SK-N-SH (cell line): ENCODE data around the gene LGR4.

ENCODE experiments used
- JUND ChIP-seq: IDR thresholded peaks from 2 replicates; pipeline ENCODE4 v1.4.0; 2012
- SIN3A ChIP-seq: IDR thresholded peaks from 2 replicates; pipeline ENCODE4 v1.6.1; 2012; ENCODE audit warnings: low read depth, mild to moderate bottlenecking, low read length, moderate library complexity, borderline replicate concordance
- TAF1 ChIP-seq: IDR thresholded peaks from 2 replicates; pipeline ENCODE4 v1.6.1; 2012; ENCODE audit warnings: low read depth, mild to moderate bottlenecking, low read length, moderate library complexity, borderline replicate concordance
- TF ChIP-seq, protein P1 (sequence below): fragments of 200-600 bp; sonication (generic); IDR thresholded peaks from 2 replicates; pipeline ENCODE4 v1.6.1; 2017; ENCODE audit warnings: antibody characterized with exemption, mild to moderate bottlenecking, moderate library complexity

DNA sequence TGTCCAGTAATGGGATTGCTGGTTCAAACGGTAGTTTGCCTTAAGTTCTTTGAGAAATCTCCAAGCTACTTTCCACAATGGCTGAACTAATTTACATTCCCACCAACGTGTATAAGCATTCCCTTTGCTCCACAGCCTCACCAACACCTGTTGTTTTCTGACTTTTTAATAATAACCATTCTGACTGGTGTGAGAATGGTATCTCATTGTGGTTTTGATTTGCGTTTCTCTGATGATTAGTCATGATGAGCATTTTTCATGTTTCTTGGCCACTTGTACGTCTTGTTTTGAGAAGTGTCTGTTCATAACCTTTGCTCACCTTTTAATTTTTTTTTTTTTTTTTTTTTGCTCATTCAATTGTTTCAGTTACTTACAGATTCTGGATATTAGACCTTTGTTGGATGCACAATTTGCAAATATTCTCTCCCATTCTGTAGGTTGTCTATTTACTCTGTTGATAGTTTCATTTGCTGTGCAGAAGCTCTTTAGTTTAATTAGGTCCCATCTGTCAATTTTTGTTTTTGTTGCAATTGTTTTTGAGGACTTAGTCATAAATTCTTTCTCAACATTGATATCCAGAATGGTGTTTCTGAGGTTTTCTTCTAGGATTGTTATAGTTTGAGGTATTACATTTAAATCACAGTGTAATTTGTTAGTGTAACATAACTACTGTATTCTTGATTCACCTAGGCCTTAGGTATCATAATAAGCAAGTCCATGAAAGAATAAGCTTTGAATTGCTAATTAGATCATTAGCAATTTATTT lies 142.5 kb downstream of the LGR4 start:
- TF ChIP-seq TAF1 = no peak
- TF ChIP-seq JUND = no peak
- TF ChIP-seq, protein P1, sequence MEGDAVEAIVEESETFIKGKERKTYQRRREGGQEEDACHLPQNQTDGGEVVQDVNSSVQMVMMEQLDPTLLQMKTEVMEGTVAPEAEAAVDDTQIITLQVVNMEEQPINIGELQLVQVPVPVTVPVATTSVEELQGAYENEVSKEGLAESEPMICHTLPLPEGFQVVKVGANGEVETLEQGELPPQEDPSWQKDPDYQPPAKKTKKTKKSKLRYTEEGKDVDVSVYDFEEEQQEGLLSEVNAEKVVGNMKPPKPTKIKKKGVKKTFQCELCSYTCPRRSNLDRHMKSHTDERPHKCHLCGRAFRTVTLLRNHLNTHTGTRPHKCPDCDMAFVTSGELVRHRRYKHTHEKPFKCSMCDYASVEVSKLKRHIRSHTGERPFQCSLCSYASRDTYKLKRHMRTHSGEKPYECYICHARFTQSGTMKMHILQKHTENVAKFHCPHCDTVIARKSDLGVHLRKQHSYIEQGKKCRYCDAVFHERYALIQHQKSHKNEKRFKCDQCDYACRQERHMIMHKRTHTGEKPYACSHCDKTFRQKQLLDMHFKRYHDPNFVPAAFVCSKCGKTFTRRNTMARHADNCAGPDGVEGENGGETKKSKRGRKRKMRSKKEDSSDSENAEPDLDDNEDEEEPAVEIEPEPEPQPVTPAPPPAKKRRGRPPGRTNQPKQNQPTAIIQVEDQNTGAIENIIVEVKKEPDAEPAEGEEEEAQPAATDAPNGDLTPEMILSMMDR = no peak
- TF ChIP-seq SIN3A = no peak
